ENCODE results near the gene CD8A.
"Not testable (repeated sequence)": the region's sequence is repeated elsewhere in the genome, so short reads cannot be mapped to it uniquely, and the experiment has no call there.

CD8A gene

GRCh38 chr2:86776532-86776931, 14.2 kb downstream of the CD8A start:
- DNase-seq (ENCODE audit: low spot score) = no peak

- DNase-seq (ENCODE audit: low spot score) = no peak
These were observed 15.4 kb downstream of the CD8A start for GRCh38 chr2:86775338-86775737.

GRCh38 chr2:86774862-86775261, 15.9 kb downstream of the CD8A start:
- no peak for DNase-seq (ENCODE audit: low spot score)

GRCh38 chr2:86772611-86773010, 18.1 kb downstream of the CD8A start:
- no peak for DNase-seq (ENCODE audit: low spot score)

- DNase-seq (ENCODE audit: low spot score) = no peak
These were observed 19.9 kb downstream of the CD8A start for GRCh38 chr2:86770816-86771301.

GRCh38 chr2:86769838-86770237, 20.9 kb downstream of the CD8A start:
- DNase-seq (ENCODE audit: low spot score) = no peak

- no peak for DNase-seq (ENCODE audit: low spot score)
These were observed 22.3 kb downstream of the CD8A start for GRCh38 chr2:86768189-86768949.

GRCh38 chr2:86765310-86765695, 25.4 kb downstream of the CD8A start:
- no peak for DNase-seq (ENCODE audit: low spot score)

GRCh38 chr2:86764661-86765309, 25.9 kb downstream of the CD8A start:
- peak; percentile 46 for DNase-seq (ENCODE audit: low spot score)

GRCh38 chr2:86760371-86760770, 30.3 kb downstream of the CD8A start:
- no peak for DNase-seq (ENCODE audit: low spot score)

- DNase-seq (ENCODE audit: low spot score) = no peak
These were observed 32.3 kb downstream of the CD8A start for GRCh38 chr2:86758405-86758804.

- DNase-seq (ENCODE audit: low spot score) = no peak
These were observed 37.1 kb downstream of the CD8A start for GRCh38 chr2:86753606-86754005.

- DNase-seq (ENCODE audit: low spot score) = no peak
These were observed 37.8 kb downstream of the CD8A start for GRCh38 chr2:86752934-86753333.

- no peak for DNase-seq (ENCODE audit: low spot score)
These were observed 38.9 kb downstream of the CD8A start for GRCh38 chr2:86751778-86752177.

- no peak for DNase-seq (ENCODE audit: low spot score)
These were observed 40.4 kb downstream of the CD8A start for GRCh38 chr2:86750240-86750839.

- DNase-seq (ENCODE audit: low spot score) = peak; percentile 49
These were observed 42.7 kb downstream of the CD8A start for GRCh38 chr2:86747711-86748639.

- DNase-seq (ENCODE audit: low spot score) = no peak
These were observed 43.8 kb downstream of the CD8A start for GRCh38 chr2:86746939-86747338.

- no peak for DNase-seq (ENCODE audit: low spot score)
These were observed 46.6 kb downstream of the CD8A start for GRCh38 chr2:86744152-86744551.

- DNase-seq (ENCODE audit: low spot score) = not testable (repeated sequence)
These were observed 48.7 kb downstream of the CD8A start for GRCh38 chr2:86741889-86742498.

GRCh38 chr2:86739889-86740288, 50.8 kb downstream of the CD8A start:
- DNase-seq (ENCODE audit: low spot score) = not testable (repeated sequence)

GRCh38 chr2:86739485-86739884, 51.2 kb downstream of the CD8A start:
- not testable (repeated sequence) for DNase-seq (ENCODE audit: low spot score)

- not testable (repeated sequence) for DNase-seq (ENCODE audit: low spot score)
These were observed 55.8 kb downstream of the CD8A start for GRCh38 chr2:86734896-86735295.
